Kidney capillary endothelial cell (primary cell): ENCODE data around the gene ADGRG1.
"Not testable (repeated sequence)": the region's sequence is repeated elsewhere in the genome, so short reads cannot be mapped to it uniquely, and the experiment has no call there.

ENCODE experiments used
- DNase-seq: peaks from one replicate; pipeline ENCODE4 v3.0.0-alpha.2; 2018; ENCODE audit warnings: low spot score

ADGRG1 gene

DNA sequence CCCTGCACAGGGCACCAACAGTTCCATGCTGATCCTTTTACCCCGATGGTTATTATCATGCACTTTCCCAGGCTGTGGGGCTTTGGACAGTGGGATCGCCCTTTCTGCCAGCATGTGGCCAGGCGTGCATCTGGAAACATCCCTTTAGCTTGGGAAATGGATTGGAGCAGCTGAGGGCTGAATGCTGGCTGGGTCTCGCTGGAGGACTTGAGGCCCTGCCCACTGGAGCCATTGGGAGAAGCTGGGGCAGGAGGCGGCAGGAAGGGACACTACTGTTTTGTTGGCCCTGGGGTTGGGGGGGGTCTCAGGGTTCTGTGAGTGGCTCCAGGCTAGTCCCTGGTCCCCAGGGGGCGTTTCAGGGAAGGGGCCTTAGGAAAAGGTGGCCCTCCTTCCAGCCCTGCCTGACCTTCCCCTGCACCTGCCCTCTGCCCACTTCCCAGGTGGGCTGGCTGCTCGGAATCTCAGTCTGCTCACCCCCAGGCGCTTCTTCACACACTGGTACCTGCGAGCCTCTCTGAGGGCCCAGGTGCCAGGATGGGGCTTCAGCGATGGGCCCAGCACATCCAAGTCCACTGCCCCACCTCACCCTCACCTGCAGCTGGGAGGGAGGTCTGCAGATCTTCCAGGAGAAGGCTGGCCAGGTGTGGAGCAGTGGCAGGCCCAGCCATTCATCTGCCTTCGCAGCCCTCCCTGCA lies 38.1 kb downstream of the ADGRG1 start:
- no peak for DNase-seq

- DNase-seq = no peak
Measured at GRCh38 chr16:57667048-57667525, 38.7 kb downstream of the ADGRG1 start.

DNA sequence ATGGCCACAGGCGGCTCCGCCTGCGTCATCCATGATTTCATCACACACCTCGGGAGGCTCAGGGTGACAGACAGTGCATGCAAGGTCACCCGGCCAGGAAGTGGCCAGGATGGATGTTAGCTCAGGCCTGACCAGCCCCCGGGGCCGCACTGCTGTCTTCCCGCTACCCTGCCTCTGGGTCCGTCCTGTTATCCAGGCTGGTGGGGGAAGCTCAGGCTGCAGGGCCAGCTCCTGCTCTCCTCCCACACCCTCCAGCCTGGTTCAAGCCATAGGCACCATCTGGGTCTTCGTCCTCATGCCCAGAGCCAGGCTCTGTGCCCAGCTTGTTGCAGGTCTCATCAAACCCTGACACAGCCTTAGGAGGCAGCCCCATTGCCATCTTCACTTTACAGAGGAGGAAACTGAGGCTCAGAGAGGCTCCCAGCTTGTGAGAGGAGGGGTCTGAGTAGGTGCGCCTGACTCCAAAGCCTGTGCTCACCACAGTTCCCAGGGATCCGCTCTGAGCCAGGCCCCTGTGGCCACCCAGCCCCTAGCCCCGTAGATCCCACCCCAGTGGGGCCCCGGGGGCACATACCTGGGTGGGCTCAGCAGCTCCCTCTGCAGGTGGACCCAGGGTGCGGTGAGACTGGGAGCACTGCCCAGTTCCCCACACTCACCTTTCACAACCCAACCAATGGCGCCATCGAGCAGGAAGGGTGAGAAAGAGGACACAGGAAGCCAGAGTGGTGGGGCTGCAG lies 39.3 kb downstream of the ADGRG1 start:
- DNase-seq = no peak

GRCh38 chr16:57668263-57668571 lies 39.8 kb downstream of the ADGRG1 start, which contains the start of gene ADGRG3:
ADGRG3 (plus strand) TSS chr16:57668306; CDS start chr16:57668348, 42 bp downstream.
- DNase-seq = no peak

DNA sequence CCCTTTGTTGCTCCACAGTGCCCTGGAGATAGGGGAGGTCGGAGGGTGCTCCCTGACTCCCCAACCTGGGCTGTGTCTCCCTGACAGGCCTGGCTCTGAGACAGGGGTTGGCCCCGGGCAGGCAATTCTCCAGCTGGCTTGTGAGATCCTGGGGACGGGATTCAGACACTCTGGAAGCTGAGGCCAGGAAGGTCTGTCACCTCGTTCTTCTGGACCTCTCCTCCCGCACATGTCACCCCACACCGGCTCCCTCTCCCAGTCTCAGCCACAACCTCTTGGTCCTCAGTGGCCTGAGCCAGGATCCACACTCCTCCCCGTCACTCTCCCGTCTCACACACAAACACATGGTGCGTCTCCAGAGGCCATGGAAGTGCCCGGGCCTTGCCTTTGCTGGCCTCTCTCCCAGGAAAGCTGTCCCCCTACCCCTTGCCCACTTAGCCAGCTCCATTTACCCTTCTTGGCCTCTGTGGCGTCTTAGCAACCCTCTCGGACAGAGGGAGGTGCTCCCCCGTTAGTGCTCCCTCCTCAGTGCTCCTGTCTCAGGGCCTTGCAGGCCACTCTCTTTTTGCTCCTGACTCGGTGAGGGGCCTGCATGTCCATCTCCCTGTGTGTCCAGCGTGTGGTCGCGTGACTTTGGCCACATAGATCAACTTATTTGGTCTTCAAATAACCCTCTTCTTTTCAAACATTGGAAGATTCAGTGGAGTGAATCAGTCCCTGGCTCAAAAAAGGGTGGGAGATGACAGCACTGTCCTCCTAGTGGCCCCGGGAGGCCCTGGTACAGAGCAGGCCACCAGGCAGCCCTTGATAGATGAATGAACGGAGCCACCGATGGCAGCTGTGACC lies 40.4 kb downstream of the ADGRG1 start:
- no peak for DNase-seq

DNA sequence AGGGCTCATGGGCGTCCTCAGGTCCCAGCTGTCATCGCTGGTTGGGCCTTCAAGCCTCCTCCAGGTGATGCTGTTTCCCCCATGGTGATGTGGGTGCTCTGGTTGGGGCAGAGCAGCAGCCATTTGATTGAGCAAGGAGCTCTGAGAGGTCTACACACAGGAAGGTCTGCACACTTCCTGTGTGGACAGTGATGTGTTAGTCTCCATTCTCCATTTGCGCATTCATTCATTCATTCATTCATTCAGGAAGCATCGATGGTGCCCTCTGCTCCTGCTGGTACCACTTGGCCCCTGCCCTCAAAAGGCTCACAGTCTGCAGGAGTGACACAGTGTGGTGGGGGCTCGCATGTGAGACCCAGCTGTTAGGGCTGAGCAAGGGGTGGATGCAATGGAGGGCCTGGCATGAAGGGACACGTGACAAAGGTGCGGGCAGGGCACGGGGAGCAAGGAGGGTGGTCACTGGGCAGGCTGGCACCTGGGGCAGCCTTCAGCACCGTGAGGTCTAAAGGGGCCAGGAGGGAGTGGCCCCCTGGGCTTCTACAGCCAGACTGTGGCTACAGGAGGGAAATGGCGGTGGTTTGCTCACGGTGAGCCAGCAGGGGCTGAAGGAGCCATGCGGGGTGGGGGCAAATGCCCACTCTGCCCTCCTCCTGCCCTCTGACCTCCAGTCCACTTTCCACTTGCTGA lies 41.2 kb downstream of the ADGRG1 start:
- DNase-seq = no peak

DNA sequence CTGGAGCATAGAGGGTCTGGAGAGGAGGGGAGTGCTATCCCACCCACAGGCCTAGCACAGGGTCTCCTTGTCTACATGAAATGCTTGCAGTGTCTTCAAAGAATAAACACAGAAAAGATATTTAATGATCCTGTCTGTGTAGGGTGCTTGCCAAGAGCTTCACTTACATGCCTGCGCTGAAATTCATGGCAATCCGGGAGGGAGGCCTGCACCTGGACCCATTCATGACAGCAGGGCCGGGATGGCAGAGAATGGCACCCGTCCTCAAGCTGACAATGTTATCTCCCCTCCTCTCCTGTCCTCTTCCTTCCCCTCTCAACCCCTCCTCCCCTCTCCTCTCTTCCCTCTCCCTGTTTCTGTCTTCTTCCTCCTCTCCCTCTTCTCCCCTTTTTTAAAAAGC lies 41.8 kb downstream of the ADGRG1 start:
- no peak for DNase-seq

DNA sequence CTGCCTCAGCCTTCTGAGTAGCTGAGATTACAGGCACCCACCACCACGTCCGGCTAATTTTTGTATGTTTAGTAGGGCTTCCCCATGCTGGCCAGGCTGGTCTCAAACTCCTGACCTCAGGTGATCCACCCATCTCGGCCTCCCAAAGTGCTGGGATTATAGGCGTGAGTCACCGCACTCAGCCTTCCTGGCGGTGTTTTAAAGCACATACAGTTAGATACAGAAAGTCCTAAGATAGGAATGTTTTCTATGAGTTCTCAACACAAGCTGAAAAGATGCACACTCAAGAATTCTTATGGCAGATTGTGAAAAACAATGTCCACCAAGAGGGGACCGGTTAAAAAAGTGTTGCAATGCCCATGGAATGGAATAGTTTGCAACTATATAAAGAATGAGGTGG lies 43.0 kb downstream of the ADGRG1 start:
- DNase-seq = not testable (repeated sequence)

- DNase-seq = no peak
Measured at GRCh38 chr16:57672416-57672815, 44.0 kb downstream of the ADGRG1 start.

DNA sequence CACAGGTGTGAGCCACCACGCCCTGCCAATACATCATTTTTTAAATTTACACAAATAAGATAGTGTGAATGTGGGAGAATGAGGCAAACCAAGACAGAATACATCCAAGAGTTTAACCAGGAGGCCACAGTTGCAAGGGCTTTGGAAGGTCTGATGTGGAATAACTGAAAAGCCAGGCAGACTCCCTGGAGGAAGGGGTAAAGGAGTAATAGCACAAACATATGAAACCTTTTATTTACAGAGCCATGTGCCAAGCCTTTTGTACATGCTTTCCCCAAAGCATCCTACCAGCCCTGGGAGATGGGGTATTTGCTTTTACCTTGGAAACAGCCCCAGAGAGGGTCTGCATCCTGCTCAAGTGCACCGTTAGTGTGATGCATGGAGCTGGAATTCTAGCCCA lies 44.4 kb downstream of the ADGRG1 start:
- no peak for DNase-seq

DNA sequence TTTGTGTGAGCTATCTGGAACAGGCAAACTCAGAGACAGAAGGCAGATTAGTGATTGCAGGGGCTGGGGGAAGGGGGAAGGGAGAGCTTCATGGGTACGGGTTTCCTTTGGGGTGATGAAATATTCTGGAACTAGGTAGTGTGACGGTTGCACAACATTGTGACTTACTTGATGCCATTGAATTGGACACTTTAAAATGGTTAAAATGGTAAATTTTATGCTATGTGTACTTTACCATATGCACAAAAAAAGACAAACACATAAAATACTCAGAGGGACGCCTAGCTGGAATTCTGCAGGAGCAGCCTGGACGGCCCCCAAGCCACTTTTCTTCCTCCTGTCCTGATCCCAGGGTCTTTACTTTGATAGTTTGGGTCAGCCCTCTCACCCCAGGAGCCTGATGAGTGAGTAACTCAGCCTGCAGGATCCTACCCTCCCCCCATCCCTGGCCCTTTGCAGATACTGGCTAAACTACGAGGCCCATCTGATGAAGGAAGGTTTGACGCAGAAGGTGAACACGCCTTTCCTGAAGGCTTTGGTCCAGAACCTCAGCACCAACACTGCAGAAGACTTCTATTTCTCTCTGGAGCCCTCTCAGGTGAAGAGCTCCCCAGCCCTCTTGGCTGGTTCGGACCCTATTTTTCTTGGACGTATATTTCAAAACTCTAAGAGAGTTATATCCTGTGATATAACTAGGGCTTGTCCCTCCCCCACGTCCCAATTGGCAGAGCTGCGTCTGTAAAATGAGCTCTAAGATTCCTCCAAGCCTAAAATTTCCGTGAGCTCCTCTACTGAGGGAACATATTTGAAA lies 47.5 kb downstream of the ADGRG1 start:
- no peak for DNase-seq

DNA sequence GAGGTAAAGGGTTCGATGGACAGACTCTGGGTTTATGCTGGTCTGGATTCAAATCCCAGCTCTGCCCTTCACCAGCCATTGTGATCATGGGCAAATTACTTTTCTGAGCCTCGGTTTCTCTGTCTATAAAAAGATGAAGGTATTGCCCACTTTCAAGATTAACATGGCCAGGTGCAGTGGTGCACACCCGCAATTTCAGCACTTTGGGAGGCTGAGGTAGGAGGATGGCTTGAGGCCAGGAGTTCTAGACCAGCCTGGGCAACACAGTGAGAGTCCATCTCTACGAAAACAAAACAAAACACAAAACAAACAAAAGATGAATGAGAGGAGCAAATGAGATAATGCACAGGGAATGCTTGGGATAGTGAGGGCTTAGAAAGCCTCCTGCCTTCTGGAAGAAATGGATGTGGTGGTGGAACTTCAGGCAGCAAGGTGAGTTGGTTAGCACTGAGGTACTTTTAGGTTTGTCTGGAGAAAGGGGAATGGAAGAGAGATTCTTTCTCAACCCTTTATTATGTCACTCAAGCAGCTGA lies 48.2 kb downstream of the ADGRG1 start:
- DNase-seq = no peak

DNA sequence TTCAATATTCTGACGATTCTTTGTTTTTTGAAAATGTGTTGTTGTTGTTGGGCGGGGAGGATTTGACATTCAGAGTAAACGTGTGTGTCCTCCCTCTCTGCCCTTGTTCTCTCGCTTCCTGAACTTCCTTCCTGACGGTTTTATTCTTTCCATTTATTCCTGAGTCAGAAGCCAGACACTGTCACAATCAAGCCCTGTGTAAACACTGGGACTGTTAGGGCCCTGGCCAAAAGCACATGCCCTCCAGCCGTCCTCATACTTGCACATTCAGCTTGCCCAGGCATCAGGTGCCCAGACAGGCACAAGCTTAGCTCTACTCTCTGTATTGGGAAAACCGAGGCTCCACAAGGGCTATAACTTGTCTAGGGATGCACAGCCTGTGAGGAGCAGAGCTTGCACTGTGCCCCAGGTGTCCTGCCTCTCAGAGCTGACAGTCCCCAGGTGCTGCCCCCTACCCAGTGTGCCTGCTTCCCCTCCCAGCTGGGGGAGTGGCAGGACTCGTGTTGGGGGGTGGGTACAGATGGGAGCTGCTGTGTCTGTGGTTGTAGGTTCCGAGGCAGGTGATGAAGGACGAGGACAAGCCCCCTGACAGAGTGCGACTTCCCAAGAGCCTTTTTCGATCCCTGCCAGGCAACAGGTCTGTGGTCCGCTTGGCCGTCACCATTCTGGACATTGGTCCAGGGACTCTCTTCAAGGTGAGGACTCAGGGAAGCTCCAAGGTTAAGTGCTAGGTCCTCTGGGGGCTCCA lies 49.4 kb downstream of the ADGRG1 start:
- DNase-seq = no peak

DNA sequence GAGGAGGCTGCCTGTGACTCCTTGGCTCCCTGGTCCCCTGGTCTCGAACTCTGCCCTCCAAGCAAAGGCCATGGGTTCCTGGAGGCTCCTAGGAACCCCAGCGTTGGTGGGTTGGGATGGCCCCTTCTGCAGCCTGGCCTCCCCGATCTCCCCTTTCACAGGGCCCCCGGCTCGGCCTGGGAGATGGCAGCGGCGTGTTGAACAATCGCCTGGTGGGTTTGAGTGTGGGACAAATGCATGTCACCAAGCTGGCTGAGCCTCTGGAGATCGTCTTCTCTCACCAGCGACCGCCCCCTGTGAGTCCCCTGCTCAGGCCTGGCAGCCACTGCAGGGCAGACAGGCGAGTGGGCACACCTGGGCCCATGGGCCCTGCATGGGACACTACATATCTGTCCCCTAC lies 50.6 kb downstream of the ADGRG1 start:
- DNase-seq = no peak

- no peak for DNase-seq
Measured at GRCh38 chr16:57679767-57680482, 51.5 kb downstream of the ADGRG1 start.

DNA sequence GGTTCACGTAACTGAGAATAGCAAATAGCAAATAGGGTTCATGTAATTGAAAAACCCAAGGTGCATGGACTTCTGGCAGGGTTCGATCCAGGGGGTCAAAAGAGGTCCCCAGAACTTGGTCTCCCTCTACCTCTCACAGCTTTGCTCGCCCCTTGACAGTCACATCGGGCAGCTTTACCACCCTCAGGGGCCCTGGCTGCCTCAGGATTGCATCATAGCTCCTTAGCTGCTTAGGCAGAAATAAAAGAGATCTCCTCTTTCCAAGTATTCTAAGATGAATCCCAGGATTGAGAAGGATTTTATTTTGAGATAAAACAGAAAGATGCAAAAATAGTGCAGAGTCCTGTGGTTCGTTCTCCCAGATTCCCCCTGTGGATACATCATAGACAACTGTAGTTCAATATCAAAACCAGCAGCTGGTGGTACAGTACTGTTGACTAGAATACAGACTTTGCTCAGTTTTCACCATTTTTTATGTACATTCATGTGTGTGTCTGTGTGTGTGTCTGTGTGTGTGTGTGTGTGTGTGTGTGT lies 52.5 kb downstream of the ADGRG1 start:
- DNase-seq = no peak

DNA sequence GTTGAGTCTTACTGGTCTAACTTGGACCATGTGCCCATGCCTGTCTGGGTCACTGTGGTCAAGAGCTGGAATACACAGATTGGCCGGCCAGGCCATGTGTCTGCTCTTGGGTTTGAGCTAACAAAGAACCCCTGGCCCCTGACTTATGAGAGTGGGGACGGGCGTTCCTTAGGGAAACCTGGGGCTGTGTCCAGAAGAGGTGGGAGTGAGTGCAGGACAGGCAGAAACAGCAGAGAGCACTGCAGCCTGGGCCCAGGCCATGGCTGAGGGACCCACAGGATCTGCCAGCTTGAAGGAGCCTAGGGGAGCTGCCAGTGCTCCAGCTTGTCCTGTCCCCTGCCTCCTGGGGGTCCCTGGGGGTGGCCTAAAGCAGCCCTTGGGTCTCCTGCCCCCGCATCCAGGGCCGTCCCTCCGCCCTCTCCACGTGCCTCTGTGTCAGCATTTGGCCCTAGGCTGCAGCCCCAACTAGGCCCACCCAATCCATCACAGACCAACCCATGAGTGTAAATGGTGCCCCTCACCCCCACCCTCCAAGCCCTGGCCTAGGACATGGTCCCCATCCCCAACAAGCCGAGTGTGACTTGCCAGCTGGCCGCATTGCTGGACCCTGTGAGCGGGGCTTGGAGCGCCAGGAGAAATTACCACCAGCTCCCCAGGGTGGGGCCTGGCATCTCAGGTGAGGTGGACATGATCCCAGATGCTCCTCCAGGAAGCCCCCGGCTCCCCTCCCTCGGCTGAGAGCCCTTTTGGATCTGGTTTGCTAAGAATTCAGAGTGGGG lies 53.7 kb downstream of the ADGRG1 start:
- no peak for DNase-seq

DNA sequence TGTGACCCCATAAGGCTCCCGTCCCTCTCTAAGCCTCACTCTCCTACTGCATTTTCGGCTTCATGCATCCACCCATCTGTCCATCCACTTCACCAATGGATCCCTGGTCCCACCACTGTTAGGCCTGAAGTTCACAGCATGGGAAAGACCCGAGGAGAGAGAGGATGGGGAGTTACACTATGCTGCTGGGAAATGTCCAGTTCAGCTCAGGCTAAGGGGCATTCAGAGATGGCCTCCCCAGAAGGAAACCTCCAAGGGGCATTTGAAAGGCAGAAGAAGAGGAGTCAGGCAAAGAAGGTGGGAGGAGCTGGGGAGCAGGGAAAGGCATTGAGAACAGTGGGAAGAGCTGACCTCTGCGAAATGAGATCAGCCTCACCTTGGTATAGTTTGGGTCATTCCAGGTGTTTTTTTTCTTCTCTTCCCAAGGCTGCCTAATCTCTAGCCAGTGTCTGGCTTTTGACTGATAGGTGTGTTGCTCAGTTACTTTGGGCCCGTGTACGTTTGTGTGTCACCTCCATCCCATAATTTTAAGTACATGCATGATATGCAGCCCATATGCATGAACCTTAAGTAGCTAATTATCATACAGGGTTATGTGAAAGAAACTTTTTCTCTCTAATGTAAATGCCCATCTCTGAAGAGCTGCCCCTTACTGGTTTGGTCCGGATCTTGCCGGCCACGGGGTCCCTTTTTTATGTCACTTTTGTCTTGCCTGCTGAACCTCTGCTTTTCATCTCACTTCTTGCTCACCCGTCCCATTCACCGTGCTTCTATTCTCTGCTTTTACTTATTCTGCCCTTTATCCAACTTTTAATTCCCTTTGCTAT lies 54.6 kb downstream of the ADGRG1 start:
- DNase-seq = no peak
